A549 (cell line): ENCODE results near the gene CCL1.

Experiments
- BHLHE40 ChIP-seq: IDR thresholded peaks from 2 replicates; pipeline ENCODE4 v1.6.1; 2012; ENCODE audit warnings: low read depth, low read length, inconsistent platforms
- CTCF ChIP-seq: fragments of >200 bp; sonication (Bioruptor Twin); formaldehyde crosslinking; IDR thresholded peaks from 3 replicates; pipeline ENCODE4 v1.5.1; 2016
- EHMT2 ChIP-seq: fragments of 200-600 bp; sonication (generic); IDR thresholded peaks from 2 replicates; pipeline ENCODE4 v1.6.1; 2016; ENCODE audit warnings: antibody characterized with exemption, low read depth, mild to moderate bottlenecking, moderate library complexity
- JUN ChIP-seq, 2 experiments: fragments of >200 bp; sonication (Bioruptor Twin); formaldehyde crosslinking; IDR thresholded peaks; 2 replicates in 1 of 2; 3 replicates in 1 of 2; pipeline ENCODE4 v1.6.1; 2016 to 2017
- MAFK ChIP-seq: fragments of 450-650 bp; IDR thresholded peaks from 2 replicates; pipeline ENCODE4 v1.6.1; 2014; ENCODE audit not compliant: partially characterized antibody
- PHF8 ChIP-seq: fragments of 200-600 bp; sonication (generic); IDR thresholded peaks from 2 replicates; pipeline ENCODE4 v1.6.1; 2016; ENCODE audit warnings: low read depth, mild to moderate bottlenecking, antibody characterized with exemption, moderate library complexity, borderline replicate concordance
- POLR2A ChIP-seq: IDR thresholded peaks from 2 replicates; pipeline ENCODE4 v1.6.1; 2012; ENCODE audit warnings: mild to moderate bottlenecking, low read length
- RFX5 ChIP-seq: fragments of 450-650 bp; IDR thresholded peaks from 2 replicates; pipeline ENCODE4 v1.7.1; 2014; ENCODE audit warnings: antibody characterized with exemption, mild to moderate bottlenecking, moderate library complexity
- SMC3 ChIP-seq: fragments of >200 bp; sonication (Bioruptor Twin); formaldehyde crosslinking; IDR thresholded peaks from 3 replicates; pipeline ENCODE4 v1.6.1; 2018; ENCODE audit warnings: inconsistent platforms
- TF ChIP-seq, protein P1 (sequence below): IDR thresholded peaks from 2 replicates; pipeline ENCODE4 v1.6.1; 2012

DNA sequence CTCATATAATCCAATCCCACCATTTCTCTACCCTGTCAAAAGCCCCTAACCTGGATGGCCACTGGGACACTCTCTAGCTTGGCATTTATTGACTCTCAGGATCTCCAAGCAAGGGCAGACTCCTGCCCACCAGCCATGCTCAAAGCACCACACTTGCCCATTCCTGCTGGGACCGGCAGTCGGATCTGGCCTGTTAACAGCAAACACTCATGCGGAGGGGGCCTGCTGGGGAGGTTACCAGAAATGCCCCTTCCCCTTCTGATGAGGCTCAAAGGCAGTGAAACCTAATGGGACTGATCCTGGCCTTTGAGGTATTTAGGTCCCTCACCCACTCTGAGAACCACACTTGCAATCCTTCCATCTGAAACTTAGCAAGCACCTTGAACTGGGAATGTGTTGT, 6.5 kb upstream of the CCL1 start:
- TF ChIP-seq CTCF (no peak), MAFK (no peak), EHMT2 (no peak), POLR2A (no peak), RFX5 (no peak), PHF8 (no peak), BHLHE40 (no peak), SMC3 (no peak), JUN (IDR thresholded peaks at IDR 0.05) (no peak)
- TF ChIP-seq, protein P1, sequence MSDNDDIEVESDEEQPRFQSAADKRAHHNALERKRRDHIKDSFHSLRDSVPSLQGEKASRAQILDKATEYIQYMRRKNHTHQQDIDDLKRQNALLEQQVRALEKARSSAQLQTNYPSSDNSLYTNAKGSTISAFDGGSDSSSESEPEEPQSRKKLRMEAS = no peak
